ENCODE data around the gene MIA2. TPM values are rescaled to one million over a fixed set of nuclear protein-coding genes. Genes with fewer than 3 reads are reported as not detected.
"Not testable (repeated sequence)": the region's sequence is repeated elsewhere in the genome, so short reads cannot be mapped to it uniquely, and the experiment has no call there.

MIA2 gene
- total RNA-seq, 1 donor from 2014 or later: 41.2 TPM

- Histone ChIP-seq H3K4me3 (ENCODE audit: low read depth, low read length) (no peak overlapping the region), H3K27me3 (ENCODE audit: control insufficient read depth, insufficient read depth, low read length) (no peaks in the 10 kb centered on the region)
- no peak for DNase-seq (ENCODE audit: low read depth)
Observed at GRCh38 chr14:39319381-39319780, 85.7 kb downstream of the MIA2 start.

GRCh38 chr14:39320318-39320717 lies 86.6 kb downstream of the MIA2 start:
- Histone ChIP-seq H3K36me3 (ENCODE audit: control insufficient read depth, insufficient read depth, low read length) (no peaks in the 10 kb centered on the region), H3K4me3 (ENCODE audit: low read depth, low read length) (no peak overlapping the region), H3K27me3 (ENCODE audit: control insufficient read depth, insufficient read depth, low read length) (no peaks in the 10 kb centered on the region)
- no peak for TF ChIP-seq CTCF (IDR thresholded peaks at IDR 0.05; ENCODE audit: insufficient read depth, low read length, poor library complexity, severe bottlenecking)
- DNase-seq (ENCODE audit: low read depth): no peak

More at GRCh38 chr14:39319381-39319780, 85.7 kb downstream of the MIA2 start:
- no peaks in the 10 kb centered on the region for H3K36me3 ChIP-seq (ENCODE audit: control insufficient read depth, insufficient read depth, low read length)
- no peak for TF ChIP-seq CTCF (IDR thresholded peaks at IDR 0.05; ENCODE audit: insufficient read depth, low read length, poor library complexity, severe bottlenecking)

- DNase-seq (ENCODE audit: low read depth): no peak
- H3K4me3 ChIP-seq (ENCODE audit: low read depth, low read length): no peak overlapping the region
- H3K27me3 ChIP-seq (ENCODE audit: control insufficient read depth, insufficient read depth, low read length): no peaks in the 10 kb centered on the region
- no peaks in the 10 kb centered on the region for H3K36me3 ChIP-seq (ENCODE audit: control insufficient read depth, insufficient read depth, low read length)
- no peak for TF ChIP-seq CTCF (IDR thresholded peaks at IDR 0.05; ENCODE audit: insufficient read depth, low read length, poor library complexity, severe bottlenecking)
Observed at GRCh38 chr14:39322807-39323206, 89.1 kb downstream of the MIA2 start.

GRCh38 chr14:39324097-39324496 lies 90.4 kb downstream of the MIA2 start:
- Histone ChIP-seq H3K27me3 (ENCODE audit: control insufficient read depth, insufficient read depth, low read length) (no peaks in the 10 kb centered on the region), H3K36me3 (ENCODE audit: control insufficient read depth, insufficient read depth, low read length) (no peaks in the 10 kb centered on the region), H3K4me3 (ENCODE audit: low read depth, low read length) (no peak overlapping the region)
- no peak for TF ChIP-seq CTCF (IDR thresholded peaks at IDR 0.05; ENCODE audit: insufficient read depth, low read length, poor library complexity, severe bottlenecking)
- no peak for DNase-seq (ENCODE audit: low read depth)

GRCh38 chr14:39339003-39339402 lies 105.3 kb downstream of the MIA2 start:
- Histone ChIP-seq H3K27me3 (ENCODE audit: control insufficient read depth, insufficient read depth, low read length) (no peaks in the 10 kb centered on the region), H3K4me3 (ENCODE audit: low read depth, low read length) (no peak overlapping the region), H3K36me3 (ENCODE audit: control insufficient read depth, insufficient read depth, low read length) (no peaks in the 10 kb centered on the region)
- no peak for DNase-seq (ENCODE audit: low read depth)
- no peak for TF ChIP-seq CTCF (IDR thresholded peaks at IDR 0.05; ENCODE audit: insufficient read depth, low read length, poor library complexity, severe bottlenecking)

GRCh38 chr14:39341126-39341525 lies 107.4 kb downstream of the MIA2 start:
- not testable (repeated sequence) for H3K36me3 ChIP-seq (ENCODE audit: control insufficient read depth, insufficient read depth, low read length); H3K4me3 ChIP-seq (ENCODE audit: low read depth, low read length); H3K27me3 ChIP-seq (ENCODE audit: control insufficient read depth, insufficient read depth, low read length); DNase-seq (ENCODE audit: low read depth)
